ENCODE data around the gene NFKBIA.
"Not testable (repeated sequence)": the region's sequence is repeated elsewhere in the genome, so short reads cannot be mapped to it uniquely, and the experiment has no call there.

Gene NFKBIA

DNA sequence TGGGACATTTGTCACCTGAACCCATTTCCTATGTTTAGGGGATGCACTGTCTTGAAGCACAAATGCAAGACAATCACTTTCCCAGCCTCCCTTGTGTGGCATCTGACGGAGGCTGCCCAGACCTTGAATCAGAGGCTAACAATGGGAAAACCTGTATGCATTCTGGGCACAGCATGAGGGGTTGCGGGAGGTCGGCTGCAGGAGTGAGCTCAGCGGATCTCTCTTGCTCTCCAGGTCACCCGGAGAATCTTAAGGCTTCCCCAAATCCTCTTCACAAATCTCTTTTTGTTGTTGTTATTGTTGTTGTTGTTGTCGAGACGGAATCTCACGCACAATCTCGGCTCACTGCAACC, 15.3 kb downstream of the NFKBIA start:
- DNase-seq: no peak

DNA sequence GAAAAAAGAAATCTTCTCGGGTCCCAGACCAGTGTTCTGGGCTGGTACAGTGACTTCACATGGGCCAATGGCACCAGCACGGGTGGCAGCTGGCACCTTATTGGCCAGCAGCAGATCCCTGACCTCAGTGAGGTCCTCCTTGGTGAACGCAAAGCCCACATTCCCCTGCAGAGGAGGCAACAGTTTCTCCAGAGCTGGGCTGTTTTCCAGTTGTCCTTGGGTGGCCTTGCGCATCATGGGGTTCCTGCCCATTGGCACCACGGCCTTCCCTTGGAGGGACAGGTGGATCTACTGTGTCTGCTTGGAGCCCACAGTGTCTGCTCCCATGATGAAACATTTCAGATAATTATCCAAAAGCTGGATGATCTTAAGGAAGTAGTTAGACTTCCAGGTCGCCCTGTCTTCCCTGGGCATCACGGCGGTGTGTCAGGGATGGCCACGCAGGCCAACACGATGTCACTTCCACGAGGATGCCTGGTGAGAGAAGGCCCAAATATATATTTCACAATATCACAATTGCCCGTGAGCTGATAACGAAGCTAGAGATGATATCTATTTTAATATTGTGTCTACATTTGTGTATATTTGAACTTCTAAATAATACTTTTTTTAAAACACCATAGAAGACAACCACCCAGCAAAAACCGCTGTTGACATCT, 15.8 kb downstream of the NFKBIA start:
- no peak for DNase-seq

DNA sequence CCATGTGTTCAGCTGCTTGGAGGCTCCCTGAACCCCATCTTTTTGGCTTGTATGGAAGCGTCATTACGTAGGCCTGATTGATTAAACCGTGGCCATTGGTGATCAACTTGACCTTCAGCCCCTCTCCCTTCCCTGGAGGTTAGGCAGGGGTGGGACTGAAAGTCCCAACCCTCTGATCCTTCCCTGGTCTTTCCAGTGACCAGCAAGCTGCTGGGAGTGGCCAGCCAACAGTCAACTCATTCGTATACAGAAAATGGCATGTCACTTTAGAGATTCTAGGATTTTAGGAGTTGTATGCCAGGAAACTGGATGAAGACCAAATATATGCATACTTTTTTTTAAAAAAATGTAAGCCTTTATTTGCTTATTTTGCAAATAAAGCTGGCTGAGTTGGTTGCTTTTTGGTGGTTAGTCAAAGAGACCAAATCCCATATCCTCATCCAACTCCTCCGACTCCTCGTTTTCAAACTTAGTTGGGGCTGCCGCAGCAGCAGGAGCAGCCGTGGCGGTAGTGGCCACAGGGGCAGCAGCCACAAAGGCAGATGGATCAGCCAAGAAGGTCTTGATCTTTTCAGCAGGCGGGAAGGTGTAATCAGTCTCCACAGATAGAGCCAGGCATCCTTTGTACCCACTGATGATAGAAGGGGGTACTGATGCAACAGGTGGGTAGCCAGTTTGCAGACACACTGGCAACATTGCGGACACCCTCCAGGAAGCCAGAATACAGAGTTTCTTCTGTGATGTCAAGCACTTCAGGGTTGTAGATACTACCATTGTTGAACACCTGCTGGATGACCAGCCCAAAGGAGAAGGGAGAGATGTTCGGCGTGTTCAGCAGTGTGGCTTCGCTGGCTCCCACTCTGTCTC, 16.6 kb downstream of the NFKBIA start:
- no peak for DNase-seq

DNA sequence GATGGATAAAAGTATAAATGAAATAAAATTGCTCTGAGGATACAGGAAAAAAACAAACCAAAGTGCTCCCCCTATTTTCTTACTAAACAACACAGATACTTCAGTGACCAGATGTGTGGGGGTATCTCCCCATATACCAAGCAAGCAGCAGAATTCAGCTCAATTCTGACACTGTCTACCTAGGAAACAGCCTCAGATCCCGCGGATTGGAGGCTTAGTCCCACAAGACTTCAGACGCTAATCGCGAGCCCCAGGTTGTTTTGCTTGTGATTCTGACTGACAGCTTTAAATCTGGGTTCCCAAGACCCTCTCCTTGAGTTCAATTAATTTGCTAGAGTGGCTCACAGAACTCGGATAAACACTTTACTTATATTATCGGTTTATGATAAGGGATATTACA, 17.3 kb downstream of the NFKBIA start:
- DNase-seq: no peak

DNA sequence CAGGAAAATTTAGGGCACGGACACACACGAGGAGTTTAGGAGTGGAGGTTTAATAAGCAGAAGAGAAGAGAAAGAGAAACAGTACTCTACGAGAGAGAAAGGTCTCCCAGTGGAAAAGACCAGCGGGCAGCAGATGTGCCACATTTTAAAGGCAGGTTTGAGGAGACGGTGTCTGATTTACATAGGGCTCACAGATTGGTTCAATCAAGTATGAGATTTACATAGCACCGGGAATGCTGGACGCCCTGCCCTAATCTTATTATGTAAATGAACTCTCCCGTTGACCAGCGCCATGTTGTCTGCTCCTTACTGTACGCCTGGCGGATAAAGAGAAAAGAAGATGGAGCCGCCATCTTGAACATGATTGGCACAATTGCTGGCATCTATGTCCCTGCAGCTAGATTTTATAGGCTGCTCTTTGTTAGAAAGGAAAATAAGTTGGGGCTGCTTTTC, 17.9 kb downstream of the NFKBIA start:
- DNase-seq: no peak

DNA sequence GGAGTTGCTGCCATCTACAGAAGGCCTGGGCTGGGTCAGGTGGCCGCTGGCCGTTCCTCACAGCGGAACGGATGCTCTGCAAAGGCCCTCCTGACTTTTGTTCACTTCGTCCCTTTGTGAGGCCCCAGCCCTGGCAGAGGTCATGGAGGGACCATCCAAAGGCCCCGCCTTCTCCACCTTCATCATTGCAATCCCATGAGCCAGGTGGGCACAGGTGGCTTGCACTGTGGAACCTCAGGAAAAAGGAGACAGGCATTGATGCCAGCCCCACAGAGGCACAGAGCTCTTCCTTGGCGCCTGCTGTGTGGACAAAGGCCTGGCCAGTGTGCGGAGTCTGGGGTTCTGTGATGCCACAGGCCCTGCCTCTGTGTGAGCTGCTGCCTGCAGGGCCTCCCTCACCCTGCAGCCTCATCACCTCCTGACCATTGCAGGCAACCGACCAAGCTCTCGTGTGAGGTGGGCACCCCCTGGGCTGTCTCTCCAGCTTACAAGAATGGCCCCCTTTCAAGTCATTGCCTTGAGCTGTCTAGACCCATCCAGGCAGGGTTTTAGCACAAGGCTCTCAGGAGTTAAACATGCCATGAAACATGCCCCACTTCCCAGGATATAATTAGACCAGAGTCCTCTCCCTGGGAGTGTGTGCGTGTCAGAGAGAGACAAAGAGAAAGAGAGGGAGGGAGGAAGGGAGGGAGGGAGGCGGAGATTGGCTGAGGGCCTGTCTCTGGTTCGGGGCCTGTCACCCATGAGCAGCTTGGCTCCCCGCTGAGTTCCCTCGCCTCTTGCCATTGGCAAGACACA, 19.3 kb downstream of the NFKBIA start:
- DNase-seq: no peak

DNA sequence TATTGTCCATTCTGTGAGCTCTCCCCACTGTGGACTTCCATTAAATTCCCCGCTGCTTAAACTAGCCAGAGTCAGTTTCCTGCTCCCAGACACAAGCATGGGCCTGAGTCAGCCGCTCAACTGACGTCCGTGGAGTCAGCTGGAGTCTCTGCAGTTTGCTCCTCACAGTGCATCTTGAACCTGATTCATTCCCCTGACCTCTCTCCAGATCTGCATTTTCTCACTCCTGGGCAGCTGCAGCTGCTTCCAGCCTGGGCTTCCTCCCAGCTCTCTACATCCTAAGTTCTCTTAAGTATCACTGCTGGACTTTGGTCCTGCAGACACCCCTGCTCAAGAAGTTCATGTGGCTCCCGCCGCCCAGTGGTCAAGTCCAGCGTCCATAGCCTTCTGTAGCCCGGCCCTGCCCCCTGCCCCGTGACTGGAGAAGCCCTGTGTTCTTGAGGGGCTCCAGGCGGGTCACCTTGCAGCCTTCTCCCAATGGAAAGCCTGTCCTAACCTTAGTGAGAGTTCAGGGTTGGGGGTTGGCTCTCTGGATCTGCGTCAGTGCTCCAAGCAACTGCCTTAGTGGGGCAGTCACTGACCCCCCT, 20.0 kb downstream of the NFKBIA start:
- DNase-seq: no peak

DNA sequence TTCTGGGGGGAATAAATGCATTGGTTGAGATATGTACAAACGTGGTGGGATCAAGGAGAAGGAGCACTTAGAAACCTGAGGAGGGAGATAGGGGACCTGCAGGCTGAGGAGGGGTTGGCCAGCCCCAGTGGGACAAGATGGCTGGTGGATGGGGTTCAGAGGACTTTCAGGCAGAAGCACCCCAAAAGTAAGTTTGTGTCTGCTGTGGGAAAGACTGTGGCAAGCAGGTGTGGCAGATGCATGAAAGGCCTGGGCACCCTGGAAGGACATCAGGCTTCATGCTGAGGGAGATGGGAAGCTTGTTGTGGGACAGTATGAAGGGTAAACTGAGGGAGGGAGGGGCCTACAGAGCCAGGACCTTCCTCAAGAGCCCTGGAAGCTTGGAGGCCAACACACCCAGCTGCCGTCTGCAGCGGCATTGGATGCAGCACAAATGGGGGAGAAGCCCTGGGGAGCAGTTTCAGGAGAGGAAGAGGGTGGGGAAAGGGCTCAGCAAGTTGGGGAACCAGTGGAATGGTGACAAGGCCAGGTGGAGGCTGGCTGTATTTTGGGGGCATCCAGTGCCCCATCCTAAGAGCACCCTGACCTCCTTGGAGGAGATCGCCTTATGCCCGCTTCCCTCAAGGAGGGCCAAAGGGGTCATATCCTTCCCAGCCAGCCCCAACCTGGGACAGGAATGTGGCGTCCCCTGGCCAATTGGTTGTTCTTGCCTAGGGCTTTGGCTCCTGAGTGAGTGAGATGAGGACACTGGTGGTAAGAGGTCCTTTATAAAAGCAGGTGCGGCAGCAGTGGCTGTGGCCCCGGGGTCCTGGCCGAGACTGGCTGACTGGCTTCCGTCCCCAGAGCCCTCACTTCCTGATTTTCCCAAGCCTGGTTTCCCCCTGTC, 20.7 kb downstream of the NFKBIA start:
- no peak for DNase-seq

DNA sequence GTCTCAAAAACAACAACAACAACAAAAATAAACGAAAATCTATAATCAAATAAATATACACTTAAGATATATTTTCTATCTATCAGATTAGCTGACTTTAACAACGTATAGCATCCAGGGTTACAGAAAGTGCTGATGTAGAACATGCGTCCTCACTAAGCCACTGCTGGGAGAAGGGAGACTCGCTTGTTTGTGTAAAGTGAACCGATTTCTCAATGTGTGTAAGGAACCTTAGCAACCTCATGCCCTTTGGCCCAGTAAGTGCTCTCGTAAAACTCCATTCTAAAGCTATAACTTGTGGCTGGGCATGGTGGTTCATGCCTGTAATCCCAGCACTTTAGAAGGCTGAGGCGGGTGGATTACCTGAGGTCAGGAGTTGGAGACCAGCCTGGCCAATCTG, 23.8 kb downstream of the NFKBIA start:
- no peak for DNase-seq

DNA sequence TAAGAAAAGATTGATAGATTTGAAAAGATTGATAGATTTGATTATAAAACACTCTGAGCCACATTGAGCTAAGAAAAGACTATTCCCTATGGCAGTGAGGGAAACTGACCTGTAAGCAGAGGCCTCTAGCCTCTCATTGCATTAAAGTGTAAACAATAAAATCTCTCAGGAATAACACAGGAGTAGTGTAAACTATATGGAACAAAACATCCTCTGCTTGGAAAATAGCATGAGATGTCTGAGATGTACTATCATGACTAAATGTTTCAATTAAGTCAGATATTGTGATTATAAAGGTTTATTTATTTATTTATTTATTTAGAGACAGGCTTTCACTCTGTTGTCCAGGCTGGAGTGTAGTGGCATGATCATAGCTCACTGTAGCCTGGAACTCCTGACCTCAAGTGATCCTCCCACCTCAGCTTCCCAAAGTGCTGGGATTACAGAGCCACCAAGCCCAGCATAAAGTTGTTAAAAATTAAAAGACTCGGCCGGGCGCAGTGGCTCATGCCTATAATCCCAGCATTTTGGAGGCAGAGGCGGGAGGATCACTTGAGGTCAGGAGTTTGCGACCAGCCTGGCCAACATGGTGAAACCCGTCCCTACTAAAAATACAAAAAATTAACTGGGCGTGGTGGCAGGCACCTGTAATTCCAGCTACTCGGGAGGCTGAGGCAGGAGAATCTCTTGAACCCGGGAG, 25.2 kb downstream of the NFKBIA start:
- not testable (repeated sequence) for DNase-seq

DNA sequence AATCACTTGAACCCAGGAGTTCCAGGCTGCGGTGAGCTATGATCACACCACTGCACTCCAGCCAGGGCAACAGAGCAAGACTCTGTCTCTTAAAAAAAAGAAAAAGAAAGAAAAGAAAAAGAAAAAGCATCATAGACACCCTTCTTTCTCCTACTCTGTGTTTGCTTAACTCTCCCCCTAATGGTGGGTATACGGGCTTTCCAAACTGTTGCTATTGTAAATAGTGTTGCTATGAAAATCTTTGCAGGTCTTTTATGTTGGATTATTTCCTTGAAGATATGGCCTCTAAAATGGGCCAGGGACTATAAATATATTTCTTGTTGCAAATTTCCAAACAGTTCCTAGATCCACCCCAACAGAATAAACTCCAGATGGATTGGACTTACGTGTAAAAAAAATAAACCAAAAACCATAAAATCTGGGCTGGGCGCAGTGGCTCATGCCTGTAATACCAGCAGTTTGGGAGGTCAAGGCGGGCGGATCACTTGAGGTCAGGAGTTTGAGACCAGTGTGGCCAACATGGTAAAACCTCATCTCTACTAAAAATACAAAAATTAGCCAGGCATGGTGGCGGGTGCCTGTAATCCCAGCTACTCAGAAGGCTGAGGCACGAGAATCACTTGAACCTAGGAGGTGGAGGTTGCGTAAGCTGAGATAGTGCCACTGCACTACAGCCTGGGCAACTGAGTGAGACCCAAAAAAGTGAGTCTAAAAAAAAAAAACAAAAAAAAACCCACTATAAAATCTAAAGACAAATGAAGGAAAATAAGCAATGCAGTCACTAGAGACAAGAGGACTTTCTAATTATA, 25.9 kb downstream of the NFKBIA start:
- DNase-seq: no peak

DNA sequence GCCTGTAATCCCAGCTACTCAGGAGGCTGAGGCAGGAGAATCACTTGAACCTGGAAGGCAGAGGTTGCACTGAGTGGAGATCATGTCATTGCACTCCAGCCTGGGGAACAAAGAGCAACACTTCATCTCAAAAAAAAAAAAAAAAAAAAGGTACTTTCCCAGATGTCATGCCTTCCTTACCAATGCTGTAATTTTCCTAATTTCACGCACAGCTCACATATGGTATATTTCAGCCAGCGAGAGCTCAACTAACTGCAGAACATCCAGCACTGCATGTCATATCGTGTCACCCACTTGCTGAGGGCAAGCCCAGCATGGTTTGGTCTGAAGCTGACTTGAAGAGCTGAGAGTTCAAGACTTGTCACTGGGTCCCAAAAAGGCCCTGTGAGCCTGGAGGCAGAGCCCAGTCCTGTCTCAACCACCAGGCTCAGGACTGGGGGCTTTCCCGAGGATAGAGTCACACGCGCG, 29.0 kb downstream of the NFKBIA start:
- no peak for DNase-seq

DNA sequence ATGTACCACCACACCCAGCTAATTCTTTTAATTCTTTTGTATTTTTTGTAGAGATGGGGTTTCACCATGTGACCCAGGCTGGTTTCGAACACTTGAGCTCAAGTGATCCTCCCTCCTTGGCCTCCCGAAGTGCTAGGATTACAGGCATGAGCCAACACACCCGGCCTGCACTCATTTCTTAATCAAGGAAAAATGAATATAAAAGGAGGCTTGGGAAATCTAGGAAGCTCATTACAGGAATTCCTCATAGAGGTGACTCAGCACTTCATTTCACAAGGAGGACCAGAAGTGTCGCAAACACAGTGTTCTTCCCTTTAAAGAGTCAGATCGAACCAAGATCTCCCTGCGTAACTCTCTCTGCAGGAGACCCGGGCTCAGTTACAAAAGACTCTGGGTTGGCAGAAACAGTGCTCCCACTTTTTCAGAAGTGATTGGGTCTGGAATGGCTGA, 30.3 kb downstream of the NFKBIA start:
- DNase-seq: peak in 1 of 2 donors; percentile 35

DNA sequence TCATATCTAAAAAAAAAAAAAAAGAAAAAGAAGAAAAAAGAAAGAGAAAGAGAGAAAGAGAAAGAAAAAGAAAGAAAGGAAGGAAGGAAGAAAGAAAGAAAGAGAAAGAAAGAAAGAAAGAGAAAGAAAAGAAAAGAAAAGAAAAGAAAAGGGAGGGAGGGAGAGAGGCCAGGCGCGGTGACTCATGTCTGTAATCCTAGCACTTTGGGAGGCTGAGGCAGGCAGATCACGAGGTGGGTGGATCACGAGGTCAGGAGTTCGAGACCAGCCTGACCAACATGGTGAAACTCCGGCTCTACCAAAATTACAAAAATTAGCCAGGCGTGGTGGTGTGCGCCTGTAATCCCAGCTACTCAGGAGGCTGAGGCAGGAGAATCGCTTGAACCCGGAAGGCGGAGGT, 31.3 kb downstream of the NFKBIA start:
- DNase-seq: not testable (repeated sequence)

DNA sequence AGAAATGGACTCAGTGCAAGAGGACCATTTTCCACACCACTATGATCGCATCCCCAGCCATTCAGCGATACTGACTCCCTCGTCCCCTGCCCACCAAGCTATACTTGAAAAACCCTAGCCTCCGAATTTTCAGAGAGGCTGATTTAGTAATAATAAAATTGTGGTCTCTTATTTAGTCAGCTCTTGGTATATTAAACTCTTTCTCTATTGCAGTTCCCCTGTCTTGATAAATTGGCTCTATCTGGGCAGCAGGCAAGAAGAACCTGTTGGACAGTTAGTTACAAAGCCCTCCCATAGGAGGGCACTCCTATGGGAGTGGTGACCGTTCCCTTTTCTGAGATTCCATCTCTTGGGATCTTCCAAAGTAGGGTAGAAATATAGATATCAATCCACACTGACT, 33.6 kb downstream of the NFKBIA start:
- no peak for DNase-seq

DNA sequence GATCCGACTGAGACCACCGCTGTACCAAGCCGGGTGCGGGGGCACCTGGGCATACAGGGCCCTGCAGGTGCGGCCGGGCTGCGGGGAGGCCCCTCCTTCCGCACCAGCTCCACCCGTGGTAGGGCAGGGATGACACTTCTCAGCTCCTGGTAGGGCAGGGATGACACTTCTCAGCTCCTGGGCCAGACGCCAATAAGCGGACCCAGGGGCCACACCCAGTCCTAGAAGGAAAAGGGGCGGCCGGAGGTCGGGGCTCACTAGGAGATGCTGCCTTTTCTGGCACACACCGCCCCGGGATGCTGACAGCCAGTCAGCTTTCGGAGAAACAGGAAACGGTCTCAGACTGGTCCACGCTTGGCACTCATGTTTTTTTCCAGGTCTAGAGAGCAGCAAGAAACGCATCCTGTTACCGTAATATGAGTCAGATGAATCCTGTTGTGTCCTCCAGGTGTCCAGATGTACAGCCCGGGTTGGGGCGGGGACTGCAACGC, 34.8 kb downstream of the NFKBIA start:
- peak in 1 of 2 donors; percentile 30 for DNase-seq

DNA sequence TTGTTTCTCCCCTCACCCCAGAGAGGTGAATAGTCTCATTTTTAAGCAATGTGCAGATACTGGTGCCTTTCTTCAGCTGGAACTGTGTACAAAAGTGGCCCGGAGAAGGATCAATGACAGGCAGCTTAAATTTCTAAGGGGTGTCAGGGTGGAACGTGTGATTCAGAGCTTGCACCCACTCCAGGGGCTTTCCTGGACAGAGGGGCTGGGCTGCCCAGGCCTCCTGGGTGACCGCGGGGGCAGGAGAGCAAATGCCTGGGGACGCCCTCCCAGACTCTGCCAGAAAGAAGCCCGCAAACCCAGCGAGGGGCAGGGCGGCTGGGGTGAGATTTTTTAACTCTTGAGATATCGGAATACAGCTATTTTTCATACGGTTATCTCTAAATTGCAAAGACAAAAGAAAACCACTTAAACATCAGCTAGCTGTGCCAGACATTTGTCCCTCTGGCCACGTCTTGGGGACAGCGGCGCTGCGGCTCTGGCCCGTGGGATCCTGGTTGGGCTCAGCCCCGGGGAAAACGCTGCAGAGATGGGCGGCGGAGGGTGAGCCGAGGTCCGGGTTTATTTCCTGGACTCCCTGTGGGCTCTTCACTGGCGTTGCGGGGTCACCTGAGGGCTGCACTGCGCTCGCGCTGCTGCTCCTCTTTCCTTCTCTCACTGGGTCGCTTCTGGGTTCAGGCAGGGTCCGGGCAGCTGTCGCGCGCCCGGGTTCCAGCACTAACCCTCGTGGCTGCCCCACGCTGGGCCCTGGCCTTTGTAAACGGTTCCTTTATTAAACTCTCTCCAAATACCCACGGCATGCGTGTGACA, 35.8 kb downstream of the NFKBIA start:
- no peak for DNase-seq

DNA sequence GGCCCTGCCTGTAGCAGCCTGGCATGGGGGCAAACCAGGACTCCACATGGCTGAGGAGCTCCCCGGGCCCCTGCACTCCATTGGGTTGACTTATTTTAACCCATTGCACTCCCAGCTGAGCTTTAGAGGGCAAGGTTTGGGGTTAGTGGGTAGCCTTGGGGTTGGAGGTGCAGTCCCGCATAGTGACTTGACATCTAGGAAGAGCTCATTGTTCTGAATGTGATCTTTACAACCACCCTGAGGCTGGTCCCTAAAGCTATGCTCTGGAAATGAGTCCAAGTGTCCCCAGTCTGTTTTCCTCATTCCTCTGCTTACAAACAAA, 36.4 kb downstream of the NFKBIA start:
- no peak for DNase-seq

DNA sequence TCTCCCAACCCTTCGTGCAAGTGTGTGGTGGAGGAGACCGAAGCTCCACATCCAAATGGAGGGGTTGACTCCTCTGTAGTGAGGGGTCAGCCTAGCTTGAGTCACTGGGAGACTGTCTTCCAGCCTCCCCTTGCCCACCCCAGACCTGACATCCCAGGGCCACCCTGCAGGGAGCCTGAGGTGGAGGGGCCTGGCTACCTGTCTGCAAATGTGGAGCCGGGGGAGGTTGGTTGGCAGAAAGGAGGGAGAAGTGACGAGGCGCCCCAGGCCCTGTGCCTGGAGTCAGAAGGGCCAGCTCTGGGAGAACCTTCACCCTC, 37.5 kb downstream of the NFKBIA start:
- no peak for DNase-seq

DNA sequence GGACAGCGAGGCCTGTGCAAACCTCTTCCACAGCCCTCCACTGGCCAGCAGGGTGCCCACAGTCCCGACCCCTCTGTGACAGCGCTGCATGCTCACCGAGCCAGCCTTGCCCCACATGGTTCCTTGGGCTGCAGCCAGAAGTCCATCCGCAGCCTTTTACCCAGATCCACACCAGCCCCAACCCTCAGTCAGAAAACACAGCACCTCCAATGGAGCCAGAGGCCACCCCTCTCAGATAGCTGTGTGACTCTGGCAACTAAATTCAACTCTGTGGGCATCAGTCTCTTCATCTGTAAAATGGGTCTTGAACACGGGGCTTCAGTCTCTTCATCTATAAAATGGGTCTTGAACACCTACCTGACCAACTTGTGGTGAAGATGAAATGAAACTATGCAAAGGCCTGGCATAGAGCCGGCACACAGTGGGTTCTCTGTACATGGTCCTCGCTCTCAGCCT, 38.0 kb downstream of the NFKBIA start:
- no peak for DNase-seq

Data from CD4-positive, alpha-beta T cell treated with Interferon alpha-2 for 1 hour (primary cell).